Stimulated activated CD8-positive, alpha-beta memory T cell treated with anti-CD3 and anti-CD28 coated beads, Interleukin-12 subunit alpha, Interleukin-12 subunit beta, amount 100 ng/mL, for 4 hours (primary cell): ENCODE results near the gene CFDP1.
"Not testable (repeated sequence)": the region's sequence is repeated elsewhere in the genome, so short reads cannot be mapped to it uniquely, and the experiment has no call there.

Source experiments
- DNase-seq: peaks from one replicate; pipeline ENCODE4 v3.0.0-alpha.2; 2020; ENCODE audit warnings: low read depth

The CFDP1 gene

DNA sequence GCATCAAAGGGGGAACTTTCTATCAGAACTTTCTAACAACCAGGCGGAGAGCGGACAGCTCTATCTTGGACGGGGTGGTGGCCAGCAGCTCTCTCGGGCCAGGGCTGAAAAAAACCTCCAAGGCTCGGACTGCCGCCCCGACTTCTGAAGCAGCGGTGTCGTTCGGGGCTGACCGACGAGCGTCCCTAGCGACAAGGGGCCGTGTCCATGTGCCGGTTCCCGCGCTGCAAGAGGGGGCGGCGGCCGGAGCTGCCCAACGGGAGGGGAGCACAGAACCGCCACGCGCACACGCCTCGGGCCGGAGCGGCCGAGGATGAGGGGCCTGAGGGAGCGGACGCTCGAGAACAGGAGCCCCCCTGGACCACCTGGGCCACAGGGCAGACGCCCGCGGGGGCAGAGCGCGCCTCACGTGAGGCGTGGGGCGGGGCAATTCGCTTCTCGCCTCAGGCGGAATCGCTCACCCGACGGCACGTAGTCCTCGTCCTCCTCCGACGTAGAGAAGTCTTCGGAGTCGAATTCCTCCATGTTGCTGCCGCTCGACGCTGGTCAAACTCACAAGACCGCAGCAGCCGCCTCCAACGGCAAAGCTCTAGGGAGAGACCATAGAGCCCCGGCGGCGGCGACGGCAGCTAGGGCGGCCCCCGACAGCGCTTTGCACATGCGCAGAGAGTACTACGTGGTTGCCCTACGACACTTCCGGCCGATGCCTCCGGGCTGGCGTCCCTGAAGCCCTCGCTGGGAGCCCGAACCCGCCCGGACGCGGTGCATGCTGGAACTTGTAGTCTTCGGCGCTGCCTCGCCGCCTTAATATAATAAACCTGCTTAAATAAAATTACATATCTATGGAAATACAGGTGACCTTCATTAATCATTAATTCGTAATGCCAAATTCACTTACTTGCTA lies at the start of gene CFDP1:
Gene CFDP1, minus strand, starts transcription at position 676 of the 904 bp plus-strand sequence. Its CDS starts 151 bp downstream, at position 525.
- DNase-seq = peak; percentile 91

DNA sequence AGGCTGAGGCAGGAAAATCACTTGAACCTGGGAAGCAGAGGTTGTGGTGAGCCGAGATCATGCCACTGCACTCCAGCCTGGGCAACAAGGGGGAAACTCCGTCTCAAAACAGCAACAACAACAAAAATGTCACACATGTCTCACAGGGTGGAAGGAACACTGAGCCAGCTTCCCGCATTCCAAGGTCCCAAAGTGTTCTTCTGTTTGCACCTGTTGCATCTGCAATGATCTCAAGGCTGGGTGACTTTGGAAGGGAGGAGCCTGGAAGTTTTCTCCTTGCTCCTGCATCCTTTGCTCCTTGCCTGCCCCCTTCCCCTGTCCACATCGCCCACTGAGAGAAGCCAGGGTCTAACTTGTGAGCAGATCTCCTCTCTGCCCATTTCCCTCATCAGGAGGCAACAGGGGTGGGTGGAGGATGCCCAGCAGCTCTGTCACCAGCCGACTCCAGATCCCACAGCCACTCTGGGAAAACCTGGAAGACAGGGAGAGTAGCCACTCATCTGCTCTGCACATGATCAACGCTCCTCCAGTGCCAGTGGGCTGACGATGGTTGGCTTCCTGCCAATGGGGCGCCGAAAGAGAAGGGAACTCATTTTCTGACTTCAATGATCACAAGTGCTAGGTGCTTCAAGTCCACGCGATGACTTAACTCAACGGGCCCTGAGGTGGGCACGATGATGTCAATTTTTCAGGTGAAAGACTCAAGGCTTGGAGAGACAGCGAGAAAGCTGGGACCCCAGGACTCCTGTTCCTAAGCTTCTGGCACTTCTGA lies 49.3 kb upstream of the CFDP1 start:
- DNase-seq = no peak

DNA sequence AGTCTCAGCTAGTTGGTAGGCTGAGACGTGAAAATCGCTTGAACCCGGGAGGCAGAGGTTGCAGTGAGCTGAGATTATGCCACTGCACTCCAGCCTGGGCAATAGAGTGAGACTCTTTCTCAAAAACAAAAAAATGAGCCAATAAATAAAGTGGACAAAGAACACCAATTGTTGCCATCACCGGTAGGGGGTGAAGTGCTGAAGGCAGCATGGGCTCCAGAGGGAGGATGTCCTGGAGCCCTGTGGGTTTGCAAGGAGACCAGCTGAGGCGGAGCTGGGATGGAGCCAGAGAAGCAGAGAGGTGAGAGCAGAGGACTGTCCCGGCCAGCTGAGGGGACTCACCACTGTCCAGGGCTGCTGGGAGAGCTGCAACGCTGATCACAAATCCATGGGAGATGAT lies 48.2 kb upstream of the CFDP1 start:
- DNase-seq = no peak

DNA sequence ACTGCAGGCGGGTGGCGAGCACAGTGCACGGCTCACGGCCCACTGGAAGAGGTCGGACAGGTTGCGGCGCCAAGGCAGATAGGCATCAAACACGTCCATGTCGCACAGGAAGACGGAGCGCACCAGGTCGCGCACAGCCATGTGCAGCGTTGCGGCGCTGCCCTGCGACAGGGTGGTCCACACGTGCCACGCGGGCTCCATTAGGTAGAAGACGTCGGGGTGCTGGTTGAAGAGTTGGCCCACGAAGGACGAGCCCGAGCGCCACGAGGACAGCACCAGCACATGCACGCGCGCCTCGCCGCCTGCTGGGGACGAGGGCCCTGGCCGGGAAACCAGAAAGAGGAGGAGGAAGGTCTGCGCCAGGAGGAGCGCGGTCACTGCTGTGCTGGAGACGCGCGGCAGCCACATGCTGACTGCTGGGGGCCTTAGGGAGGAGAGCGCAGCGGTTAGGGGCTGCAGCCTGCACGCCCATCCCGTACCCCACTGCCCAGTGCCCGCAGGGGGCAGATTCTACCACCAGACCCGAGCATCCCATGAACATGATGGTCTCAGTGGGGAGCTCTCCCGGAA lies 46.2 kb upstream of the CFDP1 start:
- no peak for DNase-seq

DNA sequence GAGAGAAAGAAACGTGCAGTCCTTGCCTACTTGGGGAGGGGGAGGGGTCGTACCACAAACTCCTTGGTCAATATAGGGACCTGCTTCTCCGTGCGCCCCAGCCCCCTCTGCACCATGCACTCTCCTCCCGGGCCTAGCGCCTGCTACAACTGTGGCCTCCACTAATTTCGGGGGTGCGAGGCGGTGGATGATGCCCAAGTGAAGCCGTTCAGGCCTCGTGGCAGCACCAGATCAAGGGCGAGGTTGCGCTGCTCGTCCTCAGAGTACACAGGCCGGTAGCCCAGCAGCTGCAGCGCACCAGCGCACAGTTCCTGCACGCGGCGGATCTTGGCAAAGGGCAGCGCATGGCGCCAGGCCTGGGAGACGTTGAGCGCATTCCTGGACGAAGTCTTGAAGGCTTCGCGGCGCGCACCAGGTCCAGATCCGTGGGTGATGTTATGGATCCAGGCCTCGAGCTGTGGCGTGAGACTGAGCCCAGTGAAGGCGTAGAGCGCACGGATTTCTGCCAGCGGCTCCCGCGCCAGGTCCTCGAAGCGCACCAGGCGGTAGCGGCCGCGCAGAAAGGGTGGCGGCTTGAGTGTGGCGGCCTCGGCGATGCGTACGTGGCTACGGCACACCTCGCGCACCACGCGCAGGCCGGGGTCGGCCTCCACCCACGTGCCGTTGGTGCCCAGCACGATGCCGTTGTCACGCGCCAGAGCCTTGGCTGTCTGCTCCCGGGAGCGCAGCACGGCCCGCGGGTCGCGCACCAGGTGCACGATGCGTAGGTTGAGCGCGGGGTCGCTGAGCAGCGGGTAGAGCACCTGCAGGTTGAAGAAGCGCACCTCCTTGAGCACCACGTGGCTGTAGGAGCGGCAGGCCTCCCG lies 45.4 kb upstream of the CFDP1 start:
- no peak for DNase-seq

DNA sequence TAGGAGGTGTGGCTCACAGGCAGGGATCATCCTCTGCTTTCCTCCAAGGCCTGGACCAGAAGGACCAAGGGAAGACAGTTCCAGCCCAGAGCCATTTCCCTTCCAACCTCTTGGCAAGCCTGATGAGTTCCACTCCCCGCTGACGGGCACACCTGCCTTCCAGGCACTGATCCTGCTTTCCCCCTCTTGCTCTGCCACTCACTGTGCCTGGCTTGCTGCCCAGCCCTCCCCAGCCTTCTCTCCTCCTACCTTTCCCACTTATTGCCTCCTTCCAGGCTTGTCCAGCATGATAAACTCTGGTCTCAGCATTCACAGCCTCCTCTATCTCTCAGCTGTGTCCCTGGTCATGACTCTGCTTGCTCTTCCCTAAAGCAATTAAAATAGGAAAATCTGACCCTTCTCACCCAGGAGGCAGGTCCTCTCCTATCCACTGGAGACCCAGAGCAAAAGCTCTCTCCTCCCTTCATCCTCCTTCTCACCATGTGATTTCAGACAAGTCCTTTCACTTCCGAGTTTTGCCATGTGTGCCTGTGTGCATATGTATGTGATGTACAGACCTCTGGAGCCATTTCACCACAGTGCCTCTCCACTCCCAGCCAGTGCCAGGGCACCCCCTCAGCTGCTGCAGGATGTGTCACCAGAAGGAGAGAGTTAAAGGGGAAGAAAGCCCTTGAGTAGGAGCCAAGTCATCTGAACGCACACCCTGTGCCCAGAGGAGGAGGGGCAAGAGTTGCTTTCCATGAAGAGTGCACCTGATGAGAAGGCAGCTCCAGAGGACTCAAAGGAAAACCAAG lies 44.6 kb upstream of the CFDP1 start:
- DNase-seq = no peak

DNA sequence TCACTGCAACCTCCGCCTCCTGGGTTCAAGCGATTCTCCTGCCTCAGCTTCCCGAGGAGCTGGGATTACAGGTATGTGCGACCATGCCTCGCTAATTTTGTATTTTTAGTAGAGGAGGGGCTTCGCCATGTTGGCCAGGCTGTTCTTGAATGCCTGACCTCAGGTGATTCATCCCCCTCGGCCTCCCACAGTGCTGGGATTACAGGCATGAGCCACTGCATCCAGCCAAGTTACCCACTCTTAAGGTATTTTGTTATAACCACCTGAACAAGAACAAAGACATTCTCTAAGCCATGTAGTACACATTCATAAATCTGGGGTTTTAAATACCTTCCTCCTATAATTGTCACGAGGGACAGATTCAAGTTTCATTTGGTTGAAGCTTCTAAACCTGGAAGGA lies 43.5 kb upstream of the CFDP1 start:
- DNase-seq = no peak

DNA sequence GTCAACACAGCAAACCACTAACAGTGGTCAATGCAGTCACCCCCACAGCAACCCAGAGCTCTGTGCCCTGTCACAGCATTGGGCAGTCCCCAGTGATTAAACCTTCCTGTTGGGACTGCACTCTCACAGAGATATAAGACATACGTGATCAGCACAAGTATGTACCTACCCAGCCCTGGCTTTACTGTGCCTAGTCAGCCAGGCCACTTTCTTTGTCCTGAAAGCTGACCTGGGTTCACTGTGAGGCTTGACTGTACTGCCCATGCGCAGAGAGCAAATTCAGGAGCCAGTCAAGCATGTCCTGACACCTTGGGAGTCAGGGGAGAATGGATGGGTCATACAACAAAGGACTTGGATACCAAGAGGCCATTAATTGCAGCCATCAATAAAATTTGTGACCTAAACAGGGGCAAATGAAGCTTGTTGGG lies 42.1 kb upstream of the CFDP1 start:
- DNase-seq = no peak

DNA sequence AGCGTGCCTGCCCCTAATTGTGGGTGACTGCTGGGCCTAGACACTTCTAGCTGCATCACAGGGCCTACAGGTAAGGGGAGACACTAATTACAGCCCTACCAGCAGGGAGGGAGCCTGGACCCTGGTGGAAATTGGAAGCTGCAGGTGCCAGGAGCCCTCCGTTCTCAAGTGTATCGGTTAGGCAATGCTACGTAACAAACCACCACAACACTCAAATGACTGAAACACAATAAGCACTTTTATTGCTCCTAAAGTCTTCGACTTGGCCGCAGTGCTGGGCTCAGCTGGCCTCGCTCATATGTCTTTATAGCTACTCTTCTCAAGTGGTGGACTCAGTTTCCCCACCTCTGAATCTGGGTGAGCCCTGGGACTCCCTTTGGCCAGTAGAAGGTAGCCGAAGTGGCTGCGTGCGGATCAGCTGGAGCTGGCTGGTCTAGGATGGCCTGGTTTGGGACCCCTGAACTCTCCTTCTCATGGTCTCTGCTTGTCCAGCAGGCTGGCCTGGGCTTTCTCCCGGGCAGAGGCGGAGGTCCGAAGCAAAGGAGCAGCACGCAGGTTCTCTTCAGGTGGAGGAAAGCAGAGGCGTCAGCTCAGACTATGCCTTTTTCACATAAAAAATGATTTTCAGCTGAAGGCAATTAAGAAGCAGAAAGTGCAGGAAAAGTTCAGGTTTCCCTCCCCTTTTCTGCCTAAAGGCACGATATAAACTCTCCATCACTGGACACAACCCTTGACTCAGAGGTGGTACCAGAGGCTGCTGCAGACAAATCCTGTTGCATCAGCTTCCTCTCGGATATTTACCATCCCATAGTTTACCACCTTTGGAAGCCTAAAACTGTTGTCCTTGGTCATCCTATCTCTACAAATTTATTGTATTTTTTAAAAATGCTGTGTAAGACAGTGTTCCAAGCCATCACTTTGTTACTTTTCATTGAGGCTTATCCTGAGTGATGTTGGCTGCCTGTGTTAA lies 39.9 kb upstream of the CFDP1 start:
- DNase-seq = no peak

DNA sequence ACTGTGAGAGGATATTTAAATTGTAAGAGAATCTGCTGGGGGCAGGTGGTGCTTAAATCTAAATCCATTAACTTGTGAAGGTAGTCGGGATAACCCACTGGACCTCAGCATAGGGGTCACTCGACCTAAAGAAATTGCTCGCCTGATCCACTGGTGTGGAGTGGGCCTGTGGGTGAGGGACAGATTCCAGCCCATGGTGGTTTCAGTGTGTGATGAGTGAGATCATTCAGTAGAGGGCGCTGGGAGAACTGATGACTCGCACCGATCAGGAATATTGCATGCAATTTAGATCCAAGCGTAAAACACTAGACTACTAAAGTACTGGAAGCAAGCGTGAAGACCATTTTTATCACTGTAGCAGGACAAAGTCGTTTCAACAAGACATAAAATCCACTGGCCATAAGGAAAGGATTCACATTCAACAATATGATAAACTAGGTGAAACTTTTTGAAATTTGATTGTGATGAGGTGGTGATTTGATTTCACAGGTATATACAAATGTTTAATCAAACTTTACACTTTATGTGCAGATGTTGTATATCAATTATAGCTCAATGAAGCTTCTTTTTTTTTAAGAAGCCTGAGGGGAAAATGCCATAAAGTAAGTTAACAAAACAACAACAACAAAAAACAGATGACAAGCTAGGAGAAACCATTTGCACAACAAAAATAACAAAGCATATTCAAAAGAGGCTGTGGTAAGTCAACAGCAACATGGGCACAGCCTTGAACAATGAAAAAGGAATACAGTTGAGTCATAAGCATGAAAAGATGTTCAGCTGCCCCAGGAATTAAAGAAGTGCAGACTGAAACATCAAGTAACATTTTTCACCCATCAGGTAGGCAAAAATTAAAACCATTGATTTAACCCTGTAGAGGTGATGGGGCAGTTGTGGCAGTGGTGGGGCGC lies 38.7 kb upstream of the CFDP1 start:
- no peak for DNase-seq

DNA sequence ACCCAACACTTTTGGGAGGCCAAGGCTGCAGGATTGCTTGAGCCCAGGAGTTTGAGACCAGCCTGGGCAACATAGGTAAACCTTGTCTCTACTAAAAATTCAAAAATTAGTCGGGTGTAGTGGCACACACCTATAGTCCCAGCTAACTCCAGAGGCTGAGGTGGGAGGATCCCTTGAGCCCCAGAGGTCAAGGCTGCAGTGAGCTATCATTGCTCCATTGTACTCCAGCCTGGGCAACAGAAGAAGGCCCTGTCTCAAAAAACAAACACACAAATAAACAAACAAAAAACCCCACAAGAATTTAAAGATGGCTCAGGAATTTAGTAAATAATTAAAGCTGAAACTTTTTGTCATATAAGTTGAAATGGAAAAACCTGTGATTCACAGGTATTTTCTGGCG lies 33.5 kb upstream of the CFDP1 start:
- no peak for DNase-seq

DNA sequence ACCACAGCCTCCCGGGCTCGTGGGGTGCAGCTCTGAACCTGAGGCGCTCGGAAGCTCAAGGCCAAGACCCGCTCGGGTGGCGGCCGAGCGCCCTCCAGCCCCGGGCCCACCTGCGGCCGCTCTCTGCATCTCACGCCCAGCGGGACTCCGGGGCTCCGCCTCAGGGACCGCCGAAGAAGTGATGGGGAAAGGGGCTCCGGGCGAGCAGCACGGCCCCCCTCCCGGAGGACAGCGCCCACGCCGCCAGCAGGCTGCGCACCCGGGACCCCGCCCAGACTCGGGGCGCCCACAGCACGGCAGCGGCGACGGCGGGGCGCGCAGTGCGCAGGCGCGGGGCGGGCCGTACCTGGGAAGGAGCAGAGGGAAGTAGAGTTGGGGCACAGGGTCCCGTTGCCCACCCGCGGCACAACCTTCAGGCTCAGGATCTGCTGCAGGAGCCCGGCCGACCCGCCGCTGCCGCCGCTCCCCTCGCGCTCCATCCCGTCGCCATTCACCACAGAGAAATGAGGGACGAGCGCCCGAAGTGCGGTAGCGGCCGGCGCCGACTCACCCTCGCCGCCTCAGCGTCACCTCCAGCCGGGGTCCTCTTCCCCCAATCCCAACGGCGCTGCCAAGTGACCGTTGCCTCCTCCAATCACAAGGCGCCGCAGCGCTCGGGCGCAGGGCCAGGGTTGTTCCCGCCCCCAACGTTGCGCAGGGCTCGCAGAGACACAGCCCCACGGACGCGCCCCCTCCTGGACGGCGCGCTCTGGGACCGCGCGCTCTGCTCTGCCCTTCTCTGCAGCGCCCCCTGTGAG lies 31.0 kb upstream of the CFDP1 start, which contains the start of gene TMEM170A:
Gene TMEM170A, minus strand, starts transcription at position 568 of the 797 bp plus-strand sequence. Its CDS starts 89 bp downstream, at position 479.
- DNase-seq = peak; percentile 98

DNA sequence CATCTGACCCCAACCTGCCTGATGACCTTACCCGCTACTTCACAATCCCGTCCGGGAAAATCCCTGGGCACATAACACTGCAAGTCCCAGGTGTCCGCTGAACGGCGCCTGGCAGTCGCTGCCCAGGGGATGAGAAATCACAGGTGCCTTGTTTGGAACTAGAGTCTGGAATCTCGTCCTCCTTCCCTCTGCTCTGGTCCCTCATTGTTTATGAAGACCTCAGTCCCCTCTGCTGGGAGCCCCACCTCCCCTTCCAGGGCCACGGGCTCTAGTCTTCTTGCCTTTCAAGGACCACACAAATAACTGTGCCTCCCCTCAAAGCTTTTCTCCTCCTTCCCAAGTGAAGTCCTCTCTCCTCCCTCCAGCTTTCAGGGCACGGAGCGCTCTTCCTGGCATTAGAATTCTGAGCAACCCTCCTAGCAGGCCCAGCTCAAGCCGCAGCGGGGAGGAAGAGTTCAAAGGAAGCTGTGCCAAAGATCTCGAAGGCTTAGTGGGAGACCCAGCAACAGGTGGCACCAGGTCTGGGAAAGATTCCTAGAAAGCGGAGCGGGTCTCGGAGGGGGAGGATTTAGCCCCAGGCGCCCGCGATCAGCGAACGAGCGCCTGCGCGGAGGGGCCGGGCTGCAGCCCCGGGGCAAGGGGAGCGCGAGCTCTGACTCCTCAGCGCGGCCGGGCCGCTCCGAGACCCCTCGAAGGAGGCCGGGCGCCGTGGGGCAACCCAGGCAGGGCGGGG lies 30.3 kb upstream of the CFDP1 start:
- not testable (repeated sequence) for DNase-seq

DNA sequence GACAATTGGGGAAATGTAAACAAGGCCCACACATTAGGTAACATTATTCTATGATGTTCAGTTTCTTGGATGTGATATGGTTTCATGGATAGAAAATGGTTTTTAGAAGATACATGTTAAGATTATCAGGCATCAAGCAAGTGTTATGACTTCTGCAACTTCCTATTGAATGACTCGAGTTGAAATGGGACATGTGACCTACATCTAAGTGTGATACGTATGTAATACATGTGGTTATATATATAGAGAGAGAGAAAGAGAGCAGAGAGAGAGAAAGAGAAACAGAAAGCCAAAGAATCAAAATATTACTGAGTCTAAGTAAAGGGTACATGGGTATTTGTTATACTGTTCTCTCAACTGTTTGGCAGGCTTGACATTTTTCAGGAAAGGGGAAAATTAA lies 29.5 kb upstream of the CFDP1 start:
- no peak for DNase-seq

DNA sequence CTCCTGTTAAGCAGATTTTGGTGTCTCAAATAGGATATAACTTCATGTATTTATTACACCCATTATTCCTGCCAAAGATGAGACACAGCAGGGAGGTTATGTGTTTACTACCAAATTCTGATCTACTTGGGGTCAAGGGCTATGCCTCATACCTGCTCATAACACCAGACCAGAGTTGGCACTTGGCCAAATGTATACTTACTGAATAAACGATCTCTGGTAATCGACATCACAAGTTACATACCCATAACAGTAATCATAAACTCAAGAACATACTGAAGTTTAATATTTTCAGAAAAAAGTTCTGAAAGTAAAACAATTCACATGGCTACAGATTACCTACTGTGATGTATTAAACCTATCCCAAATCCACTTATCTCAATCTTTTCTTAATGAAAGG lies 28.3 kb upstream of the CFDP1 start:
- no peak for DNase-seq

DNA sequence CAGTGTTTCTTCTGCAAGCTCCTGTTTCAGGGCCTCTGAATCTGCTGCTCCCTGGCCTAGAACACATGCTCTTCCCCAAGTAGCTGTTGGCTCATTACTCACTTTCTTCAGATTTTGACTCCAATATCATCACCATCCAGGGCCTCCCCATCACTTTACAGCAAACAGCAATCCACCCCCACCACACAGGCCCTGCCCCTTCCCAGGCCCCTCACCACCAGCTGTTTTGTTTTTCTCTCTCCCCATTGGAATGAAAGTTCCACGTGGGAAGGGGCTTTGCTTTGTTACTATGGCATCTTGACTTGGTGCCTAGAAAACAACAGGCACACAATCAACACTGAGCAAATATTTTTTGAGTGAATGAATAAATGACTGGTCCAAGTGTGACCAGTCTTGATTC lies 27.1 kb upstream of the CFDP1 start:
- DNase-seq = no peak

DNA sequence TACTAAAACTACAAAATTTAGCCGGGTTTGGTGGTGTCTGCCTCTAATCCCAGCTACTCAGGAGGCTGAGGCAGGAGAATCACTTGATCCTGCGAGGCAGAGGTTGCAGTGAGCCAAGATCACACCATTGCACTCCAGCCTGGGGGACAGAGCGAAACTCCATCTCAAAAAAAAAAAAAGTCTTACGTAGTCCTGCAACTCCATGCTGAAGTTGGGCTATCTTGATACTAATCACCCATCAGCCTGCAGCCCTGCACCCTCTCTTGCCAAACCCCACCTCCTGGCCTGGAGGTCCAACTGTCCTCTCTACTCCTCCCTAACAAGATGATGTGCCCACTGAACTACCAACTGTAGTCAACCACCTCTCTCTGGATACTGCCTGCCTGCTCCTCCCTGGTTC lies 26.4 kb upstream of the CFDP1 start:
- no peak for DNase-seq
